Activated CD4-positive, alpha-beta T cell treated with anti-CD3 and anti-CD28 coated beads, Interleukin-2, amount 50 U/mL, for 24 hours (primary cell): ENCODE results near the gene RPS6KC1.
"Not testable (repeated sequence)": the region's sequence is repeated elsewhere in the genome, so short reads cannot be mapped to it uniquely, and the experiment has no call there.

Experiments used
- DNase-seq, 2 donors: peaks; one replicate each; pipeline ENCODE4 v3.0.0-alpha.2; 2020; ENCODE audit warnings: low read depth in 1 of 2, low spot score in 1 of 2

Gene RPS6KC1

DNA sequence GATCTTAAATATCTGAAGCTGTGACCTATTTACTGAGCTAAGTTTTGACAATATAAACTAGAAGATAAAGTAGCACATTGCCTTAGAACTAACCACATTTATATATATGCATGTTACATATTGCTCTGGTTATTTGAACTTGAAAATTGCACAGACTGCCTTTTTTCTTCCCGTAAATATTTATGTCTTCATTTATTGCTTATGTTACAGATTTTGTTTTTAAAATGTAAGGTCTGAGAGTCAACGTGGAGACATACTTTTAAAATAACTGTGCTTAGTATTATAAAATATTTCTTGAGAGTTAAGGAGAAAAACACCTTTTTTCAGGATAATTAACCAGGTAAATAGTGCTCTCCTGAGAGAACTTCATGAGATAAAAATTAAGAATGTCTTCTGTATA, 3.1 kb downstream of the RPS6KC1 start:
- no peak for DNase-seq

GRCh38 chr1:213054733-213055591, 3.9 kb downstream of the RPS6KC1 start:
- no peak for DNase-seq

GRCh38 chr1:213055767-213056166, 4.7 kb downstream of the RPS6KC1 start:
- DNase-seq = no peak

GRCh38 chr1:213057264-213058059, 6.4 kb downstream of the RPS6KC1 start:
- no peak for DNase-seq

DNA sequence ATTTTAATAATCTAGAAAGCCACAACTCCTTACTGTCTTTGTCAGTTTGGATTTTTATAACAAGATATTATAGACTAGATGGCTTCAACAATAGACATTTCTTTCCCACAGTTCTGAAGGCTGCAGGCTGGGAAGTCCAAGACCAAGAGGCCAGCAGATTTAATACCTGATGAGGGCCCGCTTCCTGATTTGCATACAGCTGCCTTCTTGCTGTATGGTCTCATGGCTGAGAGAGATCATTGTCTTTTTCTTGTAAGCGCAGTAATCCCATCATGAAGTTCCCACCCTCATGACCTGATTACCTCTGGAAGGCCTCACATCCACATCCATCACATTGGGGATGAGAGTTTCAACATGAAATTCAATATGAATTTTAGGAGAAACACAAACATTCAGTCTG, 9.8 kb downstream of the RPS6KC1 start:
- no peak for DNase-seq

GRCh38 chr1:213061263-213061662, 10.2 kb downstream of the RPS6KC1 start:
- DNase-seq = no peak

GRCh38 chr1:213065800-213066199, 14.8 kb downstream of the RPS6KC1 start:
- no peak for DNase-seq

- no peak for DNase-seq
These were observed 15.3 kb downstream of the RPS6KC1 start for GRCh38 chr1:213066363-213066762.

DNA sequence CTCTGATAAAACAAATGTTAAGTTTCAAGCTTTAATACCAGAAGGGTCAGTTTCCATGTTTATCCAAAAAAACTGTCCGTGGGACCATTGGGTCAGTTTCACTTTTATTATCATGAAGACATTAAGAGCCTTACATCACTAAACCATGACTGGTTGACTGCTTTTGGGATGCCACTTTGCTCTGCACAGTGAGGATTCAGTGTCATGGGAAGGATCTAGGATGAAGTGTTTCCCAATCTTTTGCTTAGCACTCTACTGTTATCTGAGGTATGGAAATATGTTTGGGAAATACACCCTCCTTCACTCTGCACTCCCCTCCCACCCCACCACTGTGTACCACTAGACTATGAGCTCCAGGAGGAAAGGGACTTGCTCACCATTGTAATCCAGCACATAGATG, 16.3 kb downstream of the RPS6KC1 start:
- no peak for DNase-seq

- DNase-seq = no peak
These were observed 19.4 kb downstream of the RPS6KC1 start for GRCh38 chr1:213070406-213070805.

DNA sequence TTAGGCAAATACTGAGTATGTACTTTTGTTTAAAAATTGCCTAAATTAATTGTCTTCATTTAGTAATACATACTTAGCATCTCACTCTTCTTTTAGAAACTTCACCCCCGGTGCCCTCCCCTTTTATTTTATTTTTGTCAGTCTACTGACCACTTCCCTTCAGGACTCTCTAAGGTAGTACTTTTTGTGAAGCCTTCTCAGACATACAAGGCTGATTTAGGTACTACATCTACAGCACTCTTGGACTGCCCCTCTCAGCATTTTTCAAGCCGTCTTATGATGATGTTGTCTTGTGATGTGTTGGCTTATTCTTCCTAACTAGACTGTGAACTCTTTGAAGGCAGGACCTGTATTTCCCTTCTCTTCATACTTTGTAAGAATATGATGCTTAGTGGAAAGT, 24.7 kb downstream of the RPS6KC1 start:
- DNase-seq = no peak

DNA sequence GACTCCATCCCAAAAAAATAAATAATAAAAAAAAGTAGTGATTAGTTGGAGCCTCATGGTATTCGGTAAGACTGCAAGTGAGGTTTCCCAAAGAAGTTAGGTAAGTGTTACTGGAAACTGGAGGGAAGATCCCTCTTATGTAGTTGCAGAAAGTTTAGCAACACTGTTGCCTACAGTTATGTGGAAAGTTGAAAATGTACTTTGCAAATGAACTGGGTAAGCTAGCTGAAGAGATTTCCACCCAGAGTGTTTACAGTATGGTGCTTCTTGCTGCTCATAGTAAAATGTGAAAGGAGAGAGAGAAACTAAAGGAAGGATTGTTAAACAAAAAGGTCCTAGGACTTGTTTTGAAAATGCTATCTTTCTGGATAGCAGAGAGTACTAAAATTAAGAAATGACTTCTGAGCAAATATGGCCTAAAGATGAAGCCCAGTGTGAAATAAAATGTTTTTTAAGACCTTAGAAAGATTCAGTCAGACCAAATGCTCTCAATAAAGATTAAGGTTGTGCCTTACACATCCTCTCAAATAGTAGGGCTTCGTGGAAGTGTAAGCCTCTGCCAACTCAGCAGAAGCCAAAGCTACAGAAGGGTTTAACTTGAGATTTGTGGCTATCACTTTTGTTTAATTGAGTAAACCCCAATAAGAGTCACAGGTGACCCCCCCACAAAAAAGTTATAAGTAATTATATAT, 31.5 kb downstream of the RPS6KC1 start:
- DNase-seq = no peak

GRCh38 chr1:213083112-213083445, 32.0 kb downstream of the RPS6KC1 start:
- DNase-seq = no peak

GRCh38 chr1:213087911-213088310, 36.9 kb downstream of the RPS6KC1 start:
- no peak for DNase-seq

DNA sequence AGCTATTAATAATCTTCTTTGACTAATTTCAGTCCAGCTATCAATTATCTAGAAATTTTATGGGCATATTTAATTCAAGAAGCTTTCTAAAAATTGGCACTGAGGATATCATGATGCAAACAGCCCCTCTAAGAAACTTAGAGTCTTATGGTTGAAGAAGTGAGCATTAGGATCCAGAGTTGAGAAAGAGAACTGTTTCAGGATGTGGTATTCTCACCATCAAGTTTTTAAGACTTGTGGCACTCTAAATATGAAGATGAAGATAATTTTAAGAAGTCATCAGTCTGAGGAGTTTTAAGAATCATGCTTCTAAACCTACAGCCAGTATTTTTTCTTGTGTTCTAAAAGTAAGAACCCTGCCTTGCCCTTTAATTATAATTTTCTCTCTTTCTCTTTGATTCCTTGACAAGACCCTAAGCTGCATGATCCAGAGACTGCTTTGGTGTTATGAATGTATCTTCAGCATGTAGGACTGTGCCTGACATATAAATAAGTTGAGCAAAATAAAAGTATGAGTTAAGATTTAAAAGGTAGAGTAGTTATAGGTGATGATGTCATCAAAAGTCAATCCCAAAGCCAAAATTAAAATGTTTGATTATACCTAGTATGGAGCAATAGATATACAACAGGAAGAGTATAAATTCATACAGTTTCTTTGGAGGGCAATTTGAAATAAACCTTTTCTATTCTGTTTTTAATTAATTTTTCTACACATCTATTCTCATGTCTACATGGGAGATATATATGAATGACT, 39.1 kb downstream of the RPS6KC1 start:
- DNase-seq = no peak

DNA sequence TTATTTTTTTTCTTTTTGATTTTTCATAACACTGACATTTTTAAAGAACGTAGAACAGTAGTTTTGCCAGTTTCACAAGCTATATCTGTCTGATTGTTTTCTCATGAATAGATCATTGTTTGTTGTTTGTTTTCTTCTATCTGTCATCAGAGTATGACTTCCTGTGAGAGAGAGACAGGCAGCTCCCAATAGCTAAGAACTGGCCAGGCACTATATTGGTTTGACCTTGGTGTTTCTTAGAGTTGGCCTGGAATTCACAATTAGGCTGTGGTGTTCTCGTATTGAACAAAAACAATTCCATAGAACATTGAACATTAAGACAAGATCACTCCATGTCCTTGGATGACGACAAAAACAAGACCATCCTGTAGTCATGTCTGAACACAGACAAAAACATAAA, 43.4 kb downstream of the RPS6KC1 start:
- DNase-seq = no peak

DNA sequence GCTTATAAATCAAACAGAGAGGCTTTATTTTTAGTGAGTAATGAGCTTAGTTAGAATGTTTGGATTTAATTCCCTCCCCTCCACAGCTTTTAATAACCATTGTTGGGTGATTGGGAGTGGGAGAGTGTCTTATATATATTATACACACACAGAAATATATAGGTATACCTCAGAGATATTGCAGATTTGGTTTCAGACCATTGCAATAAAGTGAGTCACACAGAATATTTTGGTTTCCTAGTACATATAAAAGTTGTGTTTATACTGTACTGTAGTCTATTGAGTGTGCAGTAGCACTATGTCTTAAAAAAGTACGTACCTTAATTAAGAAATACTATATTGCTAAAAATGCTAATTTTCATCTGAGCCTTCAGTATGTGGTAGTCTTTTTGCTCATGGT, 44.4 kb downstream of the RPS6KC1 start:
- no peak for DNase-seq

DNA sequence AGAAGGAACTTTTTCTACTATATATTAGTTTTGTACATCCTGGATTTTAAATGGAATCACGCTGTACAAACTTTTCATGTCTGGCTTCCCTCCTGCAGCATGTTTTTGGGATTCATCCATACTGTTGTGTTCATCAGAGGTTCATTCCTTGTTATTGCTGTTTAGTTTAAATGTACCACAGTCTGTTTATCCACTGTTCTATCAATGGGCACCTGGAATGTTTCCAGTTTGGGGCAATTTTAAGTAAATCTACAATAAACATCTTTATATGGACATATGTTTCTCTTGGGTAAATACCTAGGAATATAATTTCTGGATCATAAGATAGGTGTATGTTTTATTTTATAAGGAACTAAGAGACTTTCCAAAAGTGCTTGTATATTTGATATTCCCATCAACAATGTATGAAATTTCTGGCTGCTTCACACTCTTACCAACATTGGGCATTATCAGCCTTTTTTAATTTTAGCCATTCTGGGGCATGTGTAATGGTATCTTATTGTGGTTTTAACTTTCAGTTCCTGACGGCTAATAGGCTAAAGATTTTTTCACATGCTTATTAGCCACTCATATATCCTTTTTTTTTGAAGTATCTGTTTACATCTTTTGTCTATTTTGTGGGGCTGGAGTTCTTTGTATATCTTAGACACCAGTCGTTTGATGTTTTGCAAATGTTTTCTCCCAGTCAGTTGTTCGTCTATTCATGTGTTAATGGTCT, 48.8 kb downstream of the RPS6KC1 start:
- no peak for DNase-seq

GRCh38 chr1:213100565-213100964, 49.5 kb downstream of the RPS6KC1 start:
- DNase-seq = not testable (repeated sequence)
